Adrenal gland (tissue), 12 donors: ENCODE measurements around the gene TAS2R30. TPM values are rescaled to one million over a fixed set of nuclear protein-coding genes. Genes with fewer than 3 reads are reported as not detected.

Source experiments
- DNase-seq, 7 donors: peaks; one replicate each; pipeline ENCODE4 v3.0.0-alpha.2; 2019 to 2020
- H3K27ac ChIP-seq, 5 donors: fragments of 200-600 bp; sonication (generic) in 4 of 5; 1 replicate in 3 of 5; 2 replicates in 2 of 5; pipeline versions ENCODE4 v1.5.1 to v1.8.0; 2016 to 2020; ENCODE audit warnings: mild to moderate bottlenecking in 1 of 5
- H3K27me3 ChIP-seq: fragments of 200-600 bp; 2 replicates; pipeline ENCODE4 v1.8.0; 2021
- H3K36me3 ChIP-seq, 2 donors: fragments of 200-600 bp; replicated peaks in 1 of 2; 1 replicate in 1 of 2; 2 replicates in 1 of 2; pipeline versions ENCODE4 v1.5.1 to v1.8.0; 2018 to 2022
- H3K4me1 ChIP-seq, 2 donors: fragments of 200-600 bp; replicated peaks in 1 of 2; 1 replicate in 1 of 2; 2 replicates in 1 of 2; pipeline versions ENCODE4 v1.5.1 to v1.8.0; 2018 to 2021
- H3K4me3 ChIP-seq, 4 donors: fragments of 200-600 bp; sonication (generic) in 3 of 4; one replicate each; pipeline ENCODE4 v1.5.1; 2016 to 2018
- H3K9me3 ChIP-seq, 3 donors: fragments of 200-600 bp; sonication (generic) in 1 of 3; replicated peaks in 1 of 3; 1 replicate in 2 of 3; 2 replicates in 1 of 3; pipeline versions ENCODE4 v1.5.1 to v1.8.0; 2016 to 2021
- CTCF ChIP-seq, 6 experiments: fragments of 450-650 bp in 4 of 6; fragments of 200-600 bp in 2 of 6; sonication (generic) in 1 of 6; IDR thresholded peaks; 1 replicate in 5 of 6; 2 replicates in 1 of 6; pipeline versions ENCODE4 v1.5.1 to v1.8.0; 2016 to 2021; ENCODE audit warnings: antibody characterized with exemption in 6 of 6, mild to moderate bottlenecking in 2 of 6, moderate library complexity in 1 of 6
- POLR2A ChIP-seq, 2 donors: fragments of 450-650 bp; IDR thresholded peaks; one replicate each; pipeline ENCODE4 v1.6.1; 2017; ENCODE audit warnings: antibody characterized with exemption in 2 of 2, mild to moderate bottlenecking in 2 of 2, moderate library complexity in 1 of 2
- WGBS, 4 donors: extraction: QIAGEN DNeasy Blood & Tissue Kit in 2 of 4; methylation state at CpG; one replicate each; pipeline versions ENCODE4 v1.1.5 to v1.1.7; 2013 to 2017; 5-methylcytosine and 5-hydroxymethylcytosine counted together
- intact Hi-C, 2 donors: fragments of 100-400 bp; cut with DNase I; formaldehyde crosslinking; loops; one replicate each; pipeline versions ENCODE4 v1.14.1 to v1.15.0; 2022 to 2023
- polyA plus RNA-seq, 3 donors: library from polyadenylated mRNA; stranded (reverse); fragments of 200-250 nt in 2 of 3; fragments of 350-450 nt in 1 of 3; fragmentation: Illumina TruSeq in 1 of 3; extraction: RNeasy Lipid Tissue Mini Kit (QIAGEN cat#74804) in 1 of 3; gene quantifications; one replicate each; pipeline ENCODE4 v1.2.3, GENCODE V29; 2013 to 2014
- total RNA-seq, 9 donors: library from RNA; depleted of rRNA in 4 of 9; stranded (reverse); fragments of >200 nt in 4 of 9; fragments of 120-200 nt in 1 of 9; fragmentation: NEBNext Ultra II Directional in 1 of 9; extraction: Animal tissue kit (Norgen Biotek cat#: 25700) in 1 of 9; gene quantifications; one replicate each; pipeline versions ENCODE4 v1.1.0 to v1.2.4, GENCODE V29; 2013 to 2023
- donor health status: healthy with polysubstance abuse.
- donor health status: Bipolar disorder and iron deficiency.
- donor health status: DM: yes; HTN: yes; CAD: no.
- donor health status: DM: no; HTN: no; CAD: no.
- donor health status: DM: no; HTN: no; CAD: no.
- donor health status: DM: yes; HTN: yes; CAD: no.

Gene TAS2R30
- total and polyA plus RNA-seq, 12 donors: 0.07 to 16.0 (median 2.7) TPM; not detected in 1

- H3K27ac ChIP-seq: no peak overlapping the region
- no peaks in the 10 kb centered on the region for H3K27me3 ChIP-seq
- H3K4me1 ChIP-seq: peaks cover 3 to 37% of the 10 kb centered on the region in 2 donors
- no peak for DNase-seq
- intact Hi-C loops: no loop called here
- H3K36me3 ChIP-seq: no peaks in the 10 kb centered on the region
- peak overlapping the region in 1 of 4 donors; percentile 76 for H3K4me3 ChIP-seq
- no peaks in the 10 kb centered on the region for H3K9me3 ChIP-seq
- no peak for TF ChIP-seq POLR2A (IDR thresholded peaks at IDR 0.05)
- no peak for TF ChIP-seq CTCF (IDR thresholded peaks at IDR 0.05)
- WGBS, 4 donors: 93 to 97% (median 97%) methylated on average over 2 of the region's 2 CpGs
Observed at GRCh38 chr12:11174022-11174421, 39.6 kb upstream of the TAS2R30 start.

DNA sequence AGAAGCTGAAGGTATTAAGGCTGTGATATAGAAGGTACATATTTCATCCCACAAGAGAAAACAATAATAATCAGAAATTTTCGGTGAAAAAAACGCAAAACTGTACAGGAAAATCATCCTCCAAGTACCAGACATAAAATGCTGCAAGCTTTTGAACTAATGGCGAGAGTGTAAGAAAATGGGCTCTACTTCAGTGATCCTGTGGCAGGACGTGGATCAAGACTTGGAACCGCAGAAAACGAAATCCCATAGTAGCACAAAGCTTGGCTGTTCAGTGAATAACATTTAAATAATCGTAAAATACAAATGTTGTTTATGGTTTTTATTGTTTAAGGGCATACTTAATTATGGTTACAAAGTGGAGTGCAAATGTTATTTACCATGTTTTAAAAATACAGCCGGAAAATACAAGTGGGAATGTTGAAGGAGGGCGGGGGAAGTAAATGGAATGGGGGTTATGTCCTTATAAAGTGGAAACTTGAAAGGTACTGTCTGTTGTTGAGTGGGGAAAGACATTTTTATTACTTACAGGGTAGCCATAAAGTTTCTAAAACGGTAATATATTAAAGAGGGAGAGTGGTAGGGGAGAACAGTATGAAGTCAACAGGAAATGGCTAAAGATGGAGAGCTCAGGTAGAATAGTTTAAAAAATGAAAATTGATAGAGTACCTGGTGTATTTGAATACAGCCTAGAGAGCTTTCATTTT lies 37.7 kb upstream of the TAS2R30 start:
- intact Hi-C loops: no loop called here
- peak overlapping the region in 3 of 4 donors; percentile 16 to 83 (median 76) for H3K4me3 ChIP-seq
- H3K36me3 ChIP-seq: no peaks in the 10 kb centered on the region
- DNase-seq: no peak
- WGBS, 4 donors: 1 to 6% (median 4%) methylated on average over 10 of the region's 10 CpGs
- H3K4me1 ChIP-seq: peaks cover 14 to 52% of the 10 kb centered on the region in 2 donors
- H3K27ac ChIP-seq: peak overlapping the region in 3 of 5 donors; percentile 97 to 99 (median 98)
- no peaks in the 10 kb centered on the region for H3K27me3 ChIP-seq
- no peaks in the 10 kb centered on the region for H3K9me3 ChIP-seq
- TF ChIP-seq POLR2A (IDR thresholded peaks at IDR 0.05): no peak
- TF ChIP-seq CTCF (IDR thresholded peaks at IDR 0.05): no peak

DNA sequence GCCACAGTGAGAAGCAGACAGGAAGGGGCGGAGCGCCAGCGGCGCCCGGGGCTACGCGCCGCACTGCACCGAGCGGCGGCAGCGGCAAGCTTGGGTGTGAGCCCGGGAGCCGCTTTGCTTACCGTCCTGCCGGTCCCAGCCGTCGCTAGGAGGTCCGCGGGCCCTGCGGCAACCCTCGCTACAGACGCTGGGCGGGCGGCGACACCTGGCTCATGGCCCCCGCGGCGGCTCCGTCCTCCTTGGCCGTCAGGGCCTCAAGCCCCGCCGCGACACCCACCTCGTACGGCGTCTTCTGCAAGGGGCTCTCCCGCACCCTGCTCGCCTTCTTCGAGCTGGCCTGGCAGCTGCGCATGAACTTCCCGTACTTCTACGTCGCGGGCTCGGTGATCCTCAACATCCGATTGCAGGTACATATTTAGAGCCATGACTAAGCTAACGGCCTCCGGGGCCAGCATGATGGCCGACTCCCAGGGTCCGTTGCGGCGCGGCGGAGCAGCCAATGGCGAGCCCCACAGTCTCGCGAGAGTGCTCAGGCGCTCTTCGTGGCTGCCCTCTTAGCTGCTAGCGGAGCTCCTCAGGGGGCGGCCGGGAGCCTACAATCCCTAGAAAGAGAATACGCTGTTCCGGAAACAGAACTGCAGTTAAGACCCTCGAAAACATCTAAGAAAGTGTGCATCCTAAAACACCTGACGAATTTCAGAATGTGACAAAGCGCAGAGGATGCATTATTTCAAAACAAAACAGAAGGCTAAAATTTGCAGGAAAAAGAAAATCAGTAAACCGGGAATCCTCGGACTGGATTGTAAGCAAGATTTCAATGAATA lies 36.9 kb upstream of the TAS2R30 start, which contains the start of gene SMIM10L1:
Gene SMIM10L1, plus strand, starts transcription at position 50 of the 824 bp plus-strand sequence. Its CDS starts 163 bp downstream, at position 213.
- DNase-seq: peak; percentile 93 to 97 (median 94)
- no peaks in the 10 kb centered on the region for H3K27me3 ChIP-seq
- peaks cover 14 to 59% of the 10 kb centered on the region in 2 donors for H3K4me1 ChIP-seq
- H3K9me3 ChIP-seq: no peaks in the 10 kb centered on the region
- H3K27ac ChIP-seq: peak within 1 kb of the TSS; percentile 93 to 99 (median 98)
- TF ChIP-seq POLR2A (IDR thresholded peaks at IDR 0.05) (peak; percentile 56 to 77), CTCF (IDR thresholded peaks at IDR 0.05) (peak in 2 of 6 experiments; percentile 13 to 18)
- peak within 1 kb of the TSS; percentile 56 to 83 (median 72) for H3K4me3 ChIP-seq
- H3K36me3 ChIP-seq: no peaks in the 10 kb centered on the region
- intact Hi-C loops: no loop called here
- 0 to 1% (median 0%) methylated on average over 18 to 70 of the region's 70 CpGs for WGBS, 4 donors

DNA sequence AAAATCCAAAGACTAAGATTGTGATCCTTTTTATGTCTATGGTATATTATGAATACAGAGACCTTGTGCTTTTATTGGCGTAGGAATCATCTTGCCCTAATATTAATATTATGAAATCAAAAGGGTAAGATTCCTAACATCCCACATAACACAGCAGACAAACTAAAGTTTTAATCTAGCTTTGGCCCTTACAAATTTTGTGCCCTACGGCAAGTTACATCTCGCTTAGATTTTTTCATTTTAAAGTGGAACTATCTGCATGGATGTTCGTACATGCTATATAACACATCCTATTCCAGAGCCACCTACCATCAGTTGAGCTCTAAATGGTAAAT lies 36.3 kb upstream of the TAS2R30 start:
- intact Hi-C loops: no loop called here
- Histone ChIP-seq H3K27ac (peak overlapping the region; percentile 93 to 99 (median 98)), H3K9me3 (no peaks in the 10 kb centered on the region), H3K4me3 (peak overlapping the region in 3 of 4 donors; percentile 69 to 83 (median 76)), H3K4me1 (peaks cover 14 to 63% of the 10 kb centered on the region in 2 donors), H3K27me3 (no peaks in the 10 kb centered on the region), H3K36me3 (no peaks in the 10 kb centered on the region)
- no peak for DNase-seq
- 1 to 3% (median 2%) methylated on average over 4 of the region's 4 CpGs for WGBS, 4 donors
- no peak for TF ChIP-seq POLR2A (IDR thresholded peaks at IDR 0.05)
- TF ChIP-seq CTCF (IDR thresholded peaks at IDR 0.05): no peak
